Stomach (tissue), 4 donors: ENCODE data around the gene NAPB.

ENCODE experiments used
- CTCF ChIP-seq, 7 experiments: fragments of 450-650 bp in 4 of 7; fragments of 200-600 bp in 3 of 7; sonication (generic) in 3 of 7; IDR thresholded peaks; one replicate each; pipeline ENCODE4 v1.5.1; 2016 to 2019; ENCODE audit warnings: antibody characterized with exemption in 7 of 7, control low read depth in 2 of 7, mild to moderate bottlenecking in 1 of 7
- POLR2A ChIP-seq, 4 donors: fragments of 450-650 bp; IDR thresholded peaks; one replicate each; pipeline ENCODE4 v1.6.1; 2016; ENCODE audit warnings: antibody characterized with exemption in 4 of 4, control low read depth in 2 of 4, mild to moderate bottlenecking in 1 of 4, moderate library complexity in 1 of 4

- TF ChIP-seq CTCF (IDR thresholded peaks at IDR 0.05) (no peak), POLR2A (IDR thresholded peaks at IDR 0.05) (no peak)
Observed at GRCh38 chr20:23326774-23327173, 94.5 kb downstream of the NAPB start.
